GM12801 (cell line): ENCODE measurements around the gene ARMC6.

ENCODE experiments used
- CTCF ChIP-seq: IDR thresholded peaks from one replicate; pipeline ENCODE4 v1.5.1; 2011; ENCODE audit warnings: control low read depth; ENCODE audit not compliant: insufficient read length; ENCODE audit errors: extremely low read depth

Gene ARMC6

GRCh38 chr19:19098084-19098702, 64.8 kb downstream of the ARMC6 start:
- TF ChIP-seq CTCF, result no peak

GRCh38 chr19:19098703-19099632, 65.6 kb downstream of the ARMC6 start:
- TF ChIP-seq CTCF, result no peak

GRCh38 chr19:19101540-19101939, 68.1 kb downstream of the ARMC6 start:
- TF ChIP-seq CTCF, result no peak

DNA sequence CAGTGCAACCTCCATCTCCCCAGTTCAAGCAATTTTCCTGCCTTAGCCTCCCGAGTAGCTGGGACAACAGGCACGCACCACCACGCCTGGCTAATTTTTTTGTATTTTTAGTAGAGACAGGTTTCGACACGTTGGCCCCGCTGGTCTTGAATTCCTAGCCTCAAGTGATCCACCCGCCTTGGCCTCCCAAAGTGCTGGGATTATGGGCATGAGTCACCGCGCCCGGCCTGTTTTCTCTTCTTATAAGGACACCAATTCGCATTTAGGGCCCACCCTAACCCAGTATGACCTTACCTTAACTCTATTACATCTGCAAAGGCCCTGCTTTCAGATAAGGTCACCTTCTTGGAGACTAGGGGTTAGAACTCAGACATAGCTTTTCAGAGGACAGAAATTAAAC, 69.8 kb downstream of the ARMC6 start:
- TF ChIP-seq CTCF, result no peak

DNA sequence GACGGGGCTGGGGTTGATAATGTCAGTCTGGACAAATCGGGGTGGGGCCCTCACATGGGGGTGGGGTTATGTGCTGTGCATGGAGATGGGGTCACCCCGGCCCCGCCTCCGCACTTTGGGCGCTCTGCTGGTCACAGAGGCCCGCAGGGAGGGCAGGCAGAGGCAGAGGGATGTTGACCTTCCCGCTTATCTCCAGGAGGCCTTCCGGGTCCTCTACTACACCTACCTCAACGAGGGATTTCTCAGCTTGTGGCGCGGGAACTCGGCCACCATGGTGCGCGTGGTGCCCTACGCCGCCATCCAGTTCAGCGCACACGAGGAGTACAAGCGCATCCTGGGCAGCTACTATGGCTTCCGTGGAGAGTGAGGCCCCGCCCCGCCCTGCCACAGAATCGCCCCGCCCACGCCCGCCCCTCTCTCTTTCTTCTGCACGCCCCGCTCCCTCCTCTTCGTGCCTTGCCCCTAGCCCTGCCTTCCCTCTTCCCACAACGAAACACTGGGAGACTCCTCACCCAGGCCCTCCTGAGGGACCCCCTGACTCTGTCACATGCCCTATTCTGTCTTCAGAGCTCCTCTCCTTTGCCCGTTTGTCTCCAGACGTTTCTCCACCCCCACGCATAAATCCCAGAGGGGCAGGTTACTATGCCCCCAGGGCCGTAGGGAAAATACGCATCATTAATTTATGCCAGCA, 72.1 kb downstream of the ARMC6 start:
- no peak for TF ChIP-seq CTCF

DNA sequence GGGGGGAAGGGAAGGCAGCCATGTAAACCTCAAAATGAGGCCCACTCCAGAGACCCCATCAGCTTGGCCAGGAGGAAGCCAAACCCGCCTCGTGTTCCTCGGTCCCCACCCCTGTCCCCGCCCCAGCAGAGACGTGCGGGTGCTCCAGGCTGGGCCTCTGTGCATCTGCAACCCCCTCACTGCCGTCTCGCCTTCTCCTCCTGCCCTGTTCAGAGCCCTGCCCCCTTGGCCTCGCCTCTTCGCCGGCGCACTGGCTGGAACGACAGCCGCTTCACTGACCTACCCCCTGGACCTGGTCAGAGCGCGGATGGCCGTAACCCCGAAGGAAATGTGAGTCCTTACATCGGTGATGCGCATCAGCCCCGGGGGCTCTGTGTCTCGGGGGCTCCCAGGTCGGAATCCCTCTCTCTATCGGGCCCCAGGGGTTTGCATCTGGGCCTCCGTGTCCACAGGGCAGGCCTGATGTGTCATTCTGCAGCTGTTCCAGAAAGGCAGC, 72.7 kb downstream of the ARMC6 start:
- TF ChIP-seq CTCF, result no peak

DNA sequence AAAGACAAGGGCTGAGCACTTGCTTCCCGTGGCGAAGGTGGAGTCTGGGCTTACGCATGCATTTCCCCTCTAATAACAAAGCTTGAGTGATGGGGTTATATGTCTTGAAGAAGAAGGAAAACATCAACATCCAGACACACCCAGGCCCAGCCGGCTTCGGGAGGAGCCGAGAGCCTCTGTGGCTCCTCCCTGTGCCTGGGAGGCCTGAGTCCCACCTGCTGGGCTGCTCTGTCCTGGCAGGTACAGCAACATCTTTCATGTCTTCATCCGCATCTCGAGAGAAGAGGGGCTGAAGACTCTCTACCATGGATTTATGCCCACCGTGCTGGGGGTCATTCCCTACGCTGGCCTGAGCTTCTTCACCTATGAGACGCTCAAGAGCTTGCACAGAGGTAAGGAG, 74.3 kb downstream of the ARMC6 start:
- no peak for TF ChIP-seq CTCF
